HL-60 (cell line): ENCODE measurements around the gene CARS2.

Experiments
- CTCF ChIP-seq: IDR thresholded peaks from one replicate; pipeline ENCODE4 v1.5.1; 2011; ENCODE audit warnings: low read length, control low read depth, inconsistent platforms; ENCODE audit not compliant: insufficient read depth
- GABPA ChIP-seq: IDR thresholded peaks from 2 replicates; pipeline ENCODE4 v1.6.1; 2012; ENCODE audit warnings: low read depth
- POLR2AphosphoS5 ChIP-seq: IDR thresholded peaks from 2 replicates; pipeline ENCODE4 v1.6.1; 2012; ENCODE audit warnings: low read depth
- TF ChIP-seq, protein P1 (sequence below): IDR thresholded peaks from 2 replicates; pipeline ENCODE4 v1.6.1; 2012; ENCODE audit warnings: low read depth; ENCODE audit not compliant: insufficient replicate concordance

- TF ChIP-seq CTCF (no peak), POLR2AphosphoS5 (no peak), GABPA (no peak)
- TF ChIP-seq, protein P1, sequence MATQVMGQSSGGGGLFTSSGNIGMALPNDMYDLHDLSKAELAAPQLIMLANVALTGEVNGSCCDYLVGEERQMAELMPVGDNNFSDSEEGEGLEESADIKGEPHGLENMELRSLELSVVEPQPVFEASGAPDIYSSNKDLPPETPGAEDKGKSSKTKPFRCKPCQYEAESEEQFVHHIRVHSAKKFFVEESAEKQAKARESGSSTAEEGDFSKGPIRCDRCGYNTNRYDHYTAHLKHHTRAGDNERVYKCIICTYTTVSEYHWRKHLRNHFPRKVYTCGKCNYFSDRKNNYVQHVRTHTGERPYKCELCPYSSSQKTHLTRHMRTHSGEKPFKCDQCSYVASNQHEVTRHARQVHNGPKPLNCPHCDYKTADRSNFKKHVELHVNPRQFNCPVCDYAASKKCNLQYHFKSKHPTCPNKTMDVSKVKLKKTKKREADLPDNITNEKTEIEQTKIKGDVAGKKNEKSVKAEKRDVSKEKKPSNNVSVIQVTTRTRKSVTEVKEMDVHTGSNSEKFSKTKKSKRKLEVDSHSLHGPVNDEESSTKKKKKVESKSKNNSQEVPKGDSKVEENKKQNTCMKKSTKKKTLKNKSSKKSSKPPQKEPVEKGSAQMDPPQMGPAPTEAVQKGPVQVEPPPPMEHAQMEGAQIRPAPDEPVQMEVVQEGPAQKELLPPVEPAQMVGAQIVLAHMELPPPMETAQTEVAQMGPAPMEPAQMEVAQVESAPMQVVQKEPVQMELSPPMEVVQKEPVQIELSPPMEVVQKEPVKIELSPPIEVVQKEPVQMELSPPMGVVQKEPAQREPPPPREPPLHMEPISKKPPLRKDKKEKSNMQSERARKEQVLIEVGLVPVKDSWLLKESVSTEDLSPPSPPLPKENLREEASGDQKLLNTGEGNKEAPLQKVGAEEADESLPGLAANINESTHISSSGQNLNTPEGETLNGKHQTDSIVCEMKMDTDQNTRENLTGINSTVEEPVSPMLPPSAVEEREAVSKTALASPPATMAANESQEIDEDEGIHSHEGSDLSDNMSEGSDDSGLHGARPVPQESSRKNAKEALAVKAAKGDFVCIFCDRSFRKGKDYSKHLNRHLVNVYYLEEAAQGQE, result no peak
These were observed 16.9 kb downstream of the CARS2 start for GRCh38 chr13:110689041-110689440.
